Tibial artery (tissue), 4 donors: ENCODE measurements around the gene PTPN9.

Experiments used
- DNase-seq, 2 donors: peaks; one replicate each; pipeline ENCODE4 v3.0.0-alpha.2; 2019
- H3K27ac ChIP-seq, 2 donors: fragments of 200-600 bp; sonication (generic) in 1 of 2; 1 replicate in 1 of 2; 2 replicates in 1 of 2; pipeline ENCODE4 v1.5.1; 2018 to 2019; ENCODE audit warnings: mild to moderate bottlenecking in 1 of 2
- H3K27me3 ChIP-seq, 2 donors: fragments of 200-600 bp; sonication (generic) in 1 of 2; one replicate each; pipeline versions ENCODE4 v1.5.1 to v1.6.0; 2016 to 2019
- H3K36me3 ChIP-seq, 3 donors: fragments of 200-600 bp; sonication (generic) in 2 of 3; one replicate each; pipeline ENCODE4 v1.5.1; 2016 to 2019; ENCODE audit warnings: mild to moderate bottlenecking in 2 of 3
- H3K4me1 ChIP-seq, 4 donors: fragments of 200-600 bp; sonication (generic) in 2 of 4; 1 replicate in 3 of 4; 2 replicates in 1 of 4; pipeline ENCODE4 v1.5.1; 2016 to 2019
- H3K4me3 ChIP-seq, 2 donors: fragments of 200-600 bp; sonication (generic) in 1 of 2; 1 replicate in 1 of 2; 2 replicates in 1 of 2; pipeline ENCODE4 v1.5.1; 2018 to 2019; ENCODE audit warnings: mild to moderate bottlenecking in 2 of 2
- H3K9me3 ChIP-seq, 3 donors: fragments of 200-600 bp; sonication (generic) in 1 of 3; one replicate each; pipeline ENCODE4 v1.5.1; 2016 to 2019
- intact Hi-C: fragments of 100-400 bp; cut with DNase I; formaldehyde crosslinking; loops from one replicate; pipeline ENCODE4 v1.15.0; 2023; ENCODE audit warnings: low total_unique reads
- TF ChIP-seq, protein P1 (sequence below), 2 experiments: fragments of 200-600 bp in 1 of 2; fragments of 450-650 bp in 1 of 2; IDR thresholded peaks; one replicate each; pipeline ENCODE4 v1.5.1; 2017 to 2019; ENCODE audit warnings: antibody characterized with exemption in 2 of 2, mild to moderate bottlenecking in 1 of 2, moderate library complexity in 1 of 2

The PTPN9 gene

DNA sequence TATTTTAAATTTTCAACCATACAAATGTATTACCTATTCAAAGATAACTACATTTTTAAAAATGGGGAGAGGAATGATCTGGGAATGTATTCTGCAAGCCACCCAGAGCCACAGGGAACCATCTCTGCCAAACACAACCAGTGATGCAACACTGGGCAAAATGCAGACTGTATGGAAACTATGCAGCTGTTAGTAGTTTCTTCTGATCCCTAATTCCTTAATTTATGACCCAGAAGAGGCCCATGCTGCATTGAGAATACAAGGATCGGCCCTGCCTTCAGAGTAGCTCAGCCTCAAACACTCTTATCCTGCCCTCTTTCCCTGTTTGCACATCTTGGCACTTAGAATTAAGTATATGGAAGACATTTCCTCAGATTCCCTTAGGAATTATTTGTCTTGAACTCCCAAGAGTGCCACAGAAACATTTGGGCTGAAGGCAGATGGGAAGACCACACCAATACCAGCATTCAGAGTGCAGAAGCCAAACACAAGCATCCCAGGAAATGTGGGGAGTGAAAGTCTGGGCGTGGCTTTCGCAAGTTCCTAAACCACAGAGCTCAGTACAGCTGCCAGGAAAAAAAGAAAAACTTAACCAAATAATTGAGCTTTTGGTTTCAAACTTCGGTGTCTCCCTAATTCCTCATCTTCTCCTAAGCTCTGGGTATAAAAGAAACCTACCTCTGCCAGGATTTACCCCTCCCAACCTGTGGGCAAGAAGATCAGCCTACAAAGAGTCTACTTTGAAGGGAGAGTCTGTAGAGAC, 41.1 kb upstream of the PTPN9 start:
- intact Hi-C loops = loop anchor here (10.0 kb wide), 1 partner anchor 105 kb away; no protein-coding TSS in a partner anchor
- peak overlapping the region; percentile 14 to 40 for H3K4me3 ChIP-seq
- H3K27me3 ChIP-seq = no peaks in the 10 kb centered on the region
- peaks cover 0 to 33% (median 20%) of the 10 kb centered on the region in 4 donors for H3K4me1 ChIP-seq
- peaks cover 21 to 43% (median 23%) of the 10 kb centered on the region in 3 donors for H3K36me3 ChIP-seq
- TF ChIP-seq, protein P1, sequence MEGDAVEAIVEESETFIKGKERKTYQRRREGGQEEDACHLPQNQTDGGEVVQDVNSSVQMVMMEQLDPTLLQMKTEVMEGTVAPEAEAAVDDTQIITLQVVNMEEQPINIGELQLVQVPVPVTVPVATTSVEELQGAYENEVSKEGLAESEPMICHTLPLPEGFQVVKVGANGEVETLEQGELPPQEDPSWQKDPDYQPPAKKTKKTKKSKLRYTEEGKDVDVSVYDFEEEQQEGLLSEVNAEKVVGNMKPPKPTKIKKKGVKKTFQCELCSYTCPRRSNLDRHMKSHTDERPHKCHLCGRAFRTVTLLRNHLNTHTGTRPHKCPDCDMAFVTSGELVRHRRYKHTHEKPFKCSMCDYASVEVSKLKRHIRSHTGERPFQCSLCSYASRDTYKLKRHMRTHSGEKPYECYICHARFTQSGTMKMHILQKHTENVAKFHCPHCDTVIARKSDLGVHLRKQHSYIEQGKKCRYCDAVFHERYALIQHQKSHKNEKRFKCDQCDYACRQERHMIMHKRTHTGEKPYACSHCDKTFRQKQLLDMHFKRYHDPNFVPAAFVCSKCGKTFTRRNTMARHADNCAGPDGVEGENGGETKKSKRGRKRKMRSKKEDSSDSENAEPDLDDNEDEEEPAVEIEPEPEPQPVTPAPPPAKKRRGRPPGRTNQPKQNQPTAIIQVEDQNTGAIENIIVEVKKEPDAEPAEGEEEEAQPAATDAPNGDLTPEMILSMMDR (IDR thresholded peaks at IDR 0.05) = no peak
- no peaks in the 10 kb centered on the region for H3K9me3 ChIP-seq
- peak overlapping the region; percentile 68 to 69 for H3K27ac ChIP-seq
- DNase-seq = peak in 1 of 2 donors; percentile 61

DNA sequence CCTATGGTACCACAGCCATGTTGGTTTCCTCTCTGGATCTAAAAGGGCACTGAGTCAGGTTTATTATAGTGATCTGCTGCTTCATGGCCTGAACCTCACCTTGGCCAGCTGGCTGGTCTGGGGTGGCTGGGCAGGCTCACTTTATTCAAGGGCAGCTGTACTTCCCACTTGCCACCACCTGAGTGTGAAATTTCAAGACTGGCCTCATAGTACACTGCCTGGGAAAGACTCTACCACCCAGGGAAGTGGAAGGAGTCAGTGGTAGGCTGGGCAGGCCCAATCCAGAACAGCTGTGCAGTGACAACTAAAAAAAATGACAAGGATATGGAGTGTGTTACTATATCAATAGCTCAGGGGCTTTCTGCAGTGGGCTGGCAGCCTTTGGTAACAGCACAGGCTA, 37.7 kb upstream of the PTPN9 start:
- no peak overlapping the region for H3K27ac ChIP-seq
- TF ChIP-seq, protein P1 (IDR thresholded peaks at IDR 0.05) = no peak
- no peak overlapping the region for H3K4me3 ChIP-seq
- intact Hi-C loops = no loop called here
- DNase-seq = no peak
- H3K9me3 ChIP-seq = no peaks in the 10 kb centered on the region
- H3K36me3 ChIP-seq = peaks cover 34 to 76% (median 52%) of the 10 kb centered on the region in 3 donors
- no peaks in the 10 kb centered on the region for H3K27me3 ChIP-seq
- peaks cover 0 to 23% (median 20%) of the 10 kb centered on the region in 4 donors for H3K4me1 ChIP-seq

DNA sequence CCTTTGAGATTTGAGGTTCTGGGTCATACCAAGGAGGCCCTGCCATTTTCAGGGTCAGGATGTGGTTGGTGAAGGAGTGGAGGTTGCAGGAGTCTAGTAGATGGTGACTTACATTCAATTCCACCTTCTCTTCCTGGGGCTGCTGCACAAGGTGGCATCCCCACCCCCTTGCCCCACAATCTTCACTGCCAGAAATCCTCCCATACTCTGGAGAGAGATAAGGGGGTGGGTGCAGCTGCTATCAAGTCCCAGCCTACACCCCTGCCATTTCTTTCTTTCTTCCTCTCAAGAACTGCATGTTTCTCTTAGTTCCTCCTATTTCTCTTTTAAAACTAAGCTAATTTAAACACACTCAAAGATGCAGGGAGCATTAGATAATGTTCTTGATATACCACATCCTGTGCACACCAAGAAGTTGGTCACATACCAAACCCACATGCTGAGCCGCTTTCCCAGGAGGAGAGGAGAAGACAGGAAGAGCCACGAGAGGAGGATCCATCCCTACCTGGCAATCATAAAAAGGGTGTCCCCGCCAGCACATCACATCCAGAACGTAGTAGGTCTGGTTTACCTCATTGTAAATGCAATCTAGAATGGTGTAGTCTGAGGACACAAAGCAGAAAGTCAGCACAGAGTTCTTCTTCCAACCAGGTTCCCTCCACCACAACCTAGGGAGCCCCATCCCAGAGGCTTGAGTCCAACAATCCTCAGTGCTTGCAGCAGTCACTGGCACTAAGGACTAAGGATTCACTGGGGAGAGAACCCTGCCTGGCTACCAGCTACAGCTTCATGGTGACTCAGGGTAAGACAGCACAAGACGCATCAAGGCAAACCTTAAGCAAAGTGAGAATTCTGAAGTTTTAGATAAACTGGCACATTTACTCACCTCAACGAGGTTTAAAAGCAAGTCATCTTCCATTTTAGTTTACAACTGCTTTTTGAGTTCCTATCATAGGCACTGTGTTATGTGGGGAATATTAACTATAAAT, 27.9 kb upstream of the PTPN9 start:
- DNase-seq = no peak
- no peak overlapping the region for H3K27ac ChIP-seq
- H3K9me3 ChIP-seq = no peaks in the 10 kb centered on the region
- TF ChIP-seq, protein P1 (IDR thresholded peaks at IDR 0.05) = no peak
- no peaks in the 10 kb centered on the region for H3K4me1 ChIP-seq
- H3K36me3 ChIP-seq = peaks cover 56 to 97% (median 76%) of the 10 kb centered on the region in 3 donors
- no peaks in the 10 kb centered on the region for H3K27me3 ChIP-seq
- intact Hi-C loops = no loop called here
- H3K4me3 ChIP-seq = no peak overlapping the region

DNA sequence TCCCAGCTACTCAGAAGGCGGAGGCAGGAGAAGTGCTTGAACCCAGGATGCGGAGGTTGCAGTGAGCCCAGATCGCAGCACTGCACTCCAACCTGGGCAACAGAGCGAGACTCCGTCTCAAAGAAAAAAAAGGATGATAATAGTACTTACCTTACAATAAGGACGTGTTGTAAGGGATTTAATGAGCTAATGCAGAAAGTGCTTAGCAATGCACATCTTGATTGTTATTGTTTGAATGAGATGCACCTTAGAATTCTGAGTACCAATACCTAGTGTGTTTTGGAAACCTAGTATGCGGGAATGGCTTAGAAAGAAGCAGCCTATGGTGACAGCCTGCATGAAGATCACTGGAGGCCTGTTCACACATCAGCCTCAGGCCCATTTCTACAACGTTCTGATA, 26.9 kb upstream of the PTPN9 start:
- Histone ChIP-seq H3K36me3 (peaks cover 51 to 97% (median 71%) of the 10 kb centered on the region in 3 donors), H3K27me3 (no peaks in the 10 kb centered on the region), H3K4me3 (no peak overlapping the region), H3K4me1 (no peaks in the 10 kb centered on the region), H3K27ac (no peak overlapping the region), H3K9me3 (no peaks in the 10 kb centered on the region)
- no peak for DNase-seq
- intact Hi-C loops = no loop called here
- TF ChIP-seq, protein P1 (IDR thresholded peaks at IDR 0.05) = no peak

DNA sequence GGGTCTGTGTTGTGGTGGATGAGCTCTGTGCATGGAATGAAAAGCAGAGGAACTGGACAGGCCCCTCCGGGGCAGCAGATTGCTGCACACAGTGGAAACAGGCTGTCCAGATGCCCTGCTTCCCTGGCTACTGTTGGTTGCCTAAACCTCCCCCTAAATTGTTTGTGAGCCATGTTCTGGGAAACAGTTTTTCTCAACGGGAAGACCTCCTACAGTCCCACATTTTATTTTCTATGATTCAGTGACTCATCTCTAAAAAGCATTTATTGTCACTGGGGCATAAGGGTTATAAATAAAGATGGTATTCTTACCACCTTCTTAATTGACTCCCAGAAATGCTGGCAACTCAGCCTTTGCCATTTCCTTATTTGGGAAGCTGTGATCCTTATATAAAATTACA, 20.3 kb upstream of the PTPN9 start:
- Histone ChIP-seq H3K4me3 (no peak overlapping the region), H3K4me1 (peaks cover 0 to 18% (median 0%) of the 10 kb centered on the region in 4 donors), H3K9me3 (no peaks in the 10 kb centered on the region), H3K36me3 (peaks cover 32 to 96% (median 53%) of the 10 kb centered on the region in 3 donors), H3K27me3 (no peaks in the 10 kb centered on the region), H3K27ac (peak overlapping the region in 1 of 2 donors; percentile 35)
- TF ChIP-seq, protein P1 (IDR thresholded peaks at IDR 0.05) = no peak
- intact Hi-C loops = no loop called here
- no peak for DNase-seq
